HG03064 (cell line): Measurements from ENCODE around the gene TMEM218.
"Not testable (repeated sequence)": the region's sequence is repeated elsewhere in the genome, so short reads cannot be mapped to it uniquely, and the experiment has no call there.

Experiments
- ATAC-seq: cut with Tn5 transposase; IDR thresholded peaks from one replicate; pipeline ENCODE4 v1.9.1; 2021; ENCODE audit warnings: low read depth; ENCODE audit not compliant: unreplicated experiment

The TMEM218 gene

DNA sequence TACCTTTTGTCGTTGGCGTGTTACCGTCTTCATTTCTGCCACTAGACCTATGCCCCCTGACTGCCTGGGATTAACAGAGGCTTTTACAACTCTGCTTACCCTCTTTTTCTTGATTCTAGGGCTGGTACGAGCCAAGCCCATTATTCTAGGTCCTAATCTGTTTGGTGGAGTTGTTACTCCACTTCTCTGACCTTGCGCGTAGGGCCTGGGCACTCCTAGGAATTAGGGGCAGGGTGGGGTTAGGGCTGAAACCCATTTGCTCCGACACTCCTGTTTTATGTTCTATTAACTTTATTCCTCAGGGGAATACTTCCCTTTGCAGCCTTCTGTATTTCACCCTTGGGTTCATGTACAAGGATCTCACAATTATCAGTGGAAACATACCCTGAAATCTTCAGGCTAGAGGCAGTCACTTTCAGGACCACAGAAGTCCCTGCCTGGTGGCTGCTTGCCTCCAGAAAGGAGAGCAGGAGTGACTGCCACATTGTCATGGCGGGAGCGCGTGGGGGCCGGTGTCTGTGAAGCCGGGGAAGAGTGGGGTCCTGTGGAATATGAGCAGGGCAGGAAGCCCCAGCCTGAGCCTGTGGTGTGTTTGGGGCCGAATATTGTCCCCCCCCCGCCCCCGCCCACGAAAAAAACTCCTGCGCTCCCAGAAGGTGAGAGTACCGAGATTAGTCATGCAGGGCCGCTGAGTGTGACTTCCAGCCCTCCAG is 49.1 kb downstream of the TMEM218 start:
- ATAC-seq: no peak

DNA sequence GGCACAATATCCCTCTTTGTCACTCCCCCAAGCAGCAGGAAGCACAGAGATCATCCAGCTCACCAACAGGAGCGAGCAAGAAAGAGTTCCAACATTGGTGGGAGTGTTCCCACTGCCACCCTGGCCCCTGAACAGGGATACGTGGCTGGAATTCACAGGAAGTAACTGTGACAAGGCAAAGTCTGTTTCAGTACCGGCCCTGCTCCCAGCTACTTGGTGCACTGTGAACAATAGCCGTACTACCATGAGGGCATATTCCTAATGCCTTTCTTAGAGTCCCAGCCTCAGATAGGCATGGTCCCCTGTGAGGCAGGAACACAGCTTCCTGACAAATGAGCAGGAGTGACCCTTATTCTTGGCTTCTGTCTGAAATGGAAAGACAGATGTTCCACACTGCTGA is 50.1 kb downstream of the TMEM218 start:
- ATAC-seq: no peak

DNA sequence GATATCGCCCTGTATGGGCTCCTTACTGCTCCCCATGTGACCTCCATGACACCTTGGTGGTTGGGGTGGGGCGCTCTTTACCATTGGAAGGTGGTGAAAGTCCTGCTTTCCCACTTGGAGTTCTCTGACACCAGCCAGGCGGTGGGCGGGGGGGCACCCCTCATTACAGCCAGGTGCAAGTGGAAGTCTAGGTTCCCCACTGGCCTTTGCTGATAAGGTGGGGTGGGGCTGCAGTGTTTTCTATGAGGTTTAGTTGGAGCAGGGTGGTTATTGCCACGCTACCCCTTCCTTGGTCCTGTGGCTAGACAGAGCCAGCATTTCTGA is 53.8 kb downstream of the TMEM218 start:
- ATAC-seq: no peak

DNA sequence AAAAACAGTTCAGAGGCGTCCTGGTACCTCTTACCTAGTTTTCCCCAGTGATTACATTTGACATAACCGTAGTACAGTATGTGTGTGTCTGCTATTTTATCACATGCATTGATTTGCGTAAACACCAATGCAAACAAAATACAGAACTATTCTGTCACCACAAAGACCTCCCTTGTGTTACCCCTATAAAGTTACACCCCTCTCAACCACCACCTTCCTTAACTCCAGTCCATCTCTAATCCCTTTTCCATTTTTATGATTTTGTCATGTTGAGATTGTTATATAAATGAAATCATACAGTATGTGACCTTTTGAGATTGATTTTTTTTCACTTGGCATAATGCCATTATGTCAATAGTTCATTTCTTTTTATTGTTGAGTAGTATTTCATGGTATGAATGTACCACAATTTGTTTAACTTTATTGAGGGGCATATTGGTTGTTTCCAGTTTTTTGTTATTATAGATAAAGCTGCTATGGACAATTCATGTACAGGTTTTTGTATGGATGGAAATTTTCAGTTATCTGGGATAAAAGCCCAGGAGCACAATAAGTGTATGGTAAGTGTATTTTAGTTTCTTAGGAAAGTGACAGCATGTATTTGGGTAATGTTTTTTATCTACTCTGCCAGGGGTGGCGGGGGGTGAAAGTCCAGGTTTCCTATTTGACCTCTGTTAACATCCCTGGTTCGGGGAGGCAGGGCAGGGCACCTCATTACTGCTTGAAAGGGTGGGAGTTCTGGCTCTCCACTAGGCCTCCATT is 54.3 kb downstream of the TMEM218 start:
- no peak for ATAC-seq

DNA sequence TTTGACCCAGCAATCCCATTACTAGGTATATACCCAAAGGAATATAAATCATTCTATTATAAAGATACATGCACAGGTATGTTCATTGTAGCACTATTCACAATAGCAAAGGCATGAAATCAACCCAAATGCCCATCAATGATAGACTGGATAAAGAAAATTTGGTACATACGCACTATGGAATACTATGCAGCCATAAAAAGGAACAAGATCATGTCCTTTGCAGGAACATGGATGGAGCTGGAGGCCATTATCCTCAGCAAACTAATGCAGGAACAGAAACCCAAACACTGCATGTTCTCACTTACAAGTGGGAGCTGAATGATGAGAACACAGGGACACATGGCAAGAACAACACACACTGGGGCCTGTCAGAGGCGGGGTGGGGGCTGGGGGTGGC is 55.3 kb downstream of the TMEM218 start:
- ATAC-seq: not testable (repeated sequence)

DNA sequence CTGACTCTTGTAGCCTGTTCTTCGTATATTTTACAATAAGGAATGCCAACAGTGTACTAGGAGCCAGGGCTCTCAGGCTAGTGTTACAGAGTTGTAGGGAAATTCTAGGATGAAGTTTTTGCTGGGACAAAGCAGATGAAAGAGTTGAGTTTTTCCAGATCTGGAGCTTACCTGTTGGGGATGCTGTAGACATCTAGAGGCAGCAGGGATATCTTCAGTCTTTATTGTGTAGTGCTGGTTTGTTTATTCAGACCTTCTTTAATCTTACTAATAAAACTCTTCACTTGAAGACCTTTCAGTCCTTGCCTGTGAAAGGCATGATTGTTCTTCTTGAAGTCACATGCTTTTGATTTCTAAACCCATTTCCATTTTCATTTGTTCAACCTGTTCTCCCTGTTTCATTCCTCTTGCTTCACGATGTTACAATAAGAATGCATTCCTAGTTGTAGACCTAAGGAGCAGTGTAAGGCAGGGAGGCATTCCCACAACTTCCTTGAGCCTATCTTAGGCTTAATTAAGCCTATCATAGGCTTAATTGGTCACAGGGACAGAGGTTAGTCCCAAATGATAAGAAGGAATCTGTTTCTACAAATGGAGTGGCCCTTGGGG is 56.2 kb downstream of the TMEM218 start:
- no peak for ATAC-seq

DNA sequence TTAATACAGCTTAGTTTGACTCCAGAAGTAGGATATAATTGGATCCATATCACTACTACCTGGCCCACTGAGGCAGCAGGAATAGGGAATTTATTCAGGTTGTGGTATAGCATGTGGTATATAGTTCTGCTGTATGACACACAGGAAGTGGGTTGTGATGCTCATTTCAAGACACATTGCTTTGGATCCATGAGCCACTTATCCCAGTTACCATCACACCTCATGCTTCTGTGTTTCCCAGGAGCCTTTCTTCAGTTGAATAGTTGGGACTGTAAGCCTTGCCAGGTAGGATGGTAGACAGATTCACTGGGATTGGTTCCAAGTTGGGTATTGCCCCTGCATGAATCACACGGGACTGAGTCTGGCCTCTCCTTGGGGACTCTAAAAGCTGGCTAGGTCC is 58.3 kb downstream of the TMEM218 start:
- ATAC-seq: no peak

DNA sequence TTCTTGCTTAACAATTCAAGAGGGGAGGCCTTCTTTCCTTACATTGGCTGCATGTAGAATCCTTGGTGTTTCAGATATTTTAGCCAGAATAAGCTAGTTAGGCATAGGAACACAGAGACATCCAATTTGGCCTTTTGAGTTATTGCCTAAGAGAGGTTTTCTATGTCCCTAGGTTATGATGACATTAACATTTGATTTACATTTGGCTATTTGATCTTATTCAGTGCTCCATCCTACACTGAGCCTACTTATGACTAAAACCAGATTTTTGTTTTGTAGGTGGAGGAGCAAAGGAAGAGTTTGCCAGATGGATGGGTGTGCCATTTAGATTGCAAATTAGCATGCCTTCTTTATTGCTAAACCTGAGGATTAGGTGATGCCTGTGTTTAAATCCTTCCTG is 59.4 kb downstream of the TMEM218 start:
- ATAC-seq: no peak

DNA sequence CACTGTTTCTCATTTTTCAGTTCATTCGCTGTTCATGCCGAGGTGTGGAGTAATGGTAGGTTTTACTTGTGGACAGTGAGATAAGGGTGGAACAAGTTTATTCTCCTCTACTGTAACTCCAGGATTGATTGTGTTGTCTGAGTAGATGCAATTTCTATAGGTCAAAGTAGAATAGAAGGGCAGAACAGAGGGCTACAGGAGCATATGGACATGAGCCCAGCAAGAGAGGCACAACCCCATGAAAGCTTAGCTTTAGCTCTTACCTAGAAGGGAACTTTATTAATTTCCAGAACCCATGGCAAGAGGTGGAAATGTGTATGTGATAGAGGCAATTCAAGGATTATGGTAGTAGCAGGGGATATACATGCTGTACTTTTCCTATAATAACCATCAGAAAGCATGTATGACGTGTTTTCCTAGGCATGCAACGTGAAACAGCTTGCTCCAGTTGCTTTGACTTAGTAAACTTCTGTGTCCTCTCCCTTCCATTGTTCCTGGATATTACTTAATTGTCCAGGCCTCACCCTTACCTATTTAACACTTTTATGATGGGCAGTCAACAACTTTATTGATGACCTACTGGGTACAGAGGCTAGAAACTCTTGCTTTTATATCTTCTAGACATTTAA is 62.1 kb downstream of the TMEM218 start:
- no peak for ATAC-seq
